SHP77 treated with DMSO at 0.1 percent for 48 hours (cell line): ENCODE data around the gene MAP6.
"Not testable (repeated sequence)": the region's sequence is repeated elsewhere in the genome, so short reads cannot be mapped to it uniquely, and the experiment has no call there.

Source experiments
- DNase-seq: peaks from one replicate; lab custom pipeline; 2025; lab: John Stamatoyannopoulos, UW

MAP6 gene

GRCh38 chr11:75591966-75592365, 76.9 kb downstream of the MAP6 start:
- DNase-seq, result no peak

GRCh38 chr11:75591371-75591770, 77.5 kb downstream of the MAP6 start:
- DNase-seq, result no peak

- no peak for DNase-seq
Measured at GRCh38 chr11:75589933-75590332, 78.9 kb downstream of the MAP6 start.

- no peak for DNase-seq
Measured at GRCh38 chr11:75589051-75589450, 79.8 kb downstream of the MAP6 start.

- DNase-seq, result no peak
Measured at GRCh38 chr11:75588051-75588481, 80.8 kb downstream of the MAP6 start.

GRCh38 chr11:75586395-75586794, 82.4 kb downstream of the MAP6 start:
- no peak for DNase-seq

- DNase-seq, result no peak
Measured at GRCh38 chr11:75585293-75585670, 83.6 kb downstream of the MAP6 start.

GRCh38 chr11:75584659-75585292, 84.1 kb downstream of the MAP6 start:
- not testable (repeated sequence) for DNase-seq

- DNase-seq, result peak; percentile 46
Measured at GRCh38 chr11:75583718-75584658, 84.8 kb downstream of the MAP6 start.

- peak; percentile 47 for DNase-seq
Measured at GRCh38 chr11:75582895-75583717, 85.7 kb downstream of the MAP6 start.

- no peak for DNase-seq
Measured at GRCh38 chr11:75582506-75582894, 86.3 kb downstream of the MAP6 start.

GRCh38 chr11:75579841-75580240, 89.0 kb downstream of the MAP6 start:
- DNase-seq, result no peak

- no peak for DNase-seq
Measured at GRCh38 chr11:75578977-75579376, 89.9 kb downstream of the MAP6 start.

GRCh38 chr11:75577207-75577606, 91.6 kb downstream of the MAP6 start:
- DNase-seq, result no peak

GRCh38 chr11:75576499-75576918, 92.3 kb downstream of the MAP6 start:
- DNase-seq, result no peak

- DNase-seq, result no peak
Measured at GRCh38 chr11:75576017-75576416, 92.8 kb downstream of the MAP6 start.

- DNase-seq, result no peak
Measured at GRCh38 chr11:75574698-75575602, 93.9 kb downstream of the MAP6 start.

- no peak for DNase-seq
Measured at GRCh38 chr11:75572744-75573143, 96.1 kb downstream of the MAP6 start.

- DNase-seq, result no peak
Measured at GRCh38 chr11:75571625-75572024, 97.2 kb downstream of the MAP6 start.

GRCh38 chr11:75570559-75571139, 98.2 kb downstream of the MAP6 start:
- DNase-seq, result no peak

- no peak for DNase-seq
Measured at GRCh38 chr11:75568616-75569219, 100.1 kb downstream of the MAP6 start.
